Upper lobe of right lung (tissue), 1 donor: ENCODE results near the gene ABT1. TPM values are rescaled to one million over a fixed set of nuclear protein-coding genes. Genes with fewer than 3 reads are reported as not detected.

Source experiments
- ATAC-seq: fragments of 200-7000 bp; cut with Tn5 transposase; one replicate; pipeline ENCODE4 v1.9.1; 2020; ENCODE audit warnings: mild to moderate bottlenecking, moderate library complexity
- DNase-seq: peaks from one replicate; pipeline ENCODE4 v3.0.0-alpha.2; 2020
- H3K27ac ChIP-seq: fragments of 200-600 bp; one replicate; pipeline ENCODE4 v1.8.0; 2022
- H3K27me3 ChIP-seq: fragments of 200-600 bp; one replicate; pipeline ENCODE4 v1.8.0; 2022; ENCODE audit warnings: mild to moderate bottlenecking
- H3K36me3 ChIP-seq: fragments of 200-600 bp; one replicate; pipeline ENCODE4 v1.8.0; 2022
- H3K4me1 ChIP-seq: fragments of 200-600 bp; one replicate; pipeline ENCODE4 v1.8.0; 2022
- H3K4me3 ChIP-seq: fragments of 200-600 bp; one replicate; pipeline ENCODE4 v1.8.0; 2022; ENCODE audit warnings: mild to moderate bottlenecking
- H3K9me3 ChIP-seq: fragments of 200-600 bp; one replicate; pipeline ENCODE4 v1.8.0; 2022
- intact Hi-C: fragments of 100-400 bp; cut with DNase I; formaldehyde crosslinking; loops from one replicate; pipeline ENCODE4 v1.11.0; 2022
- total RNA-seq: library from RNA; stranded (reverse); fragmentation: NEBNext Ultra II Directional; extraction: Animal tissue kit (Norgen Biotek cat#: 25700); gene quantifications from one replicate; pipeline ENCODE4 v1.2.1, GENCODE V29; 2021
- TF ChIP-seq, protein P1 (sequence below): fragments of 200-600 bp; IDR thresholded peaks from one replicate; pipeline ENCODE4 v1.8.0; 2022; ENCODE audit warnings: antibody characterized with exemption
- donor health status: DM: no; HTN: yes; CAD: no; lungs with severe emphysema.

Gene ABT1
- total RNA-seq, 1 donor from 2014 or later: 14.4 TPM

DNA sequence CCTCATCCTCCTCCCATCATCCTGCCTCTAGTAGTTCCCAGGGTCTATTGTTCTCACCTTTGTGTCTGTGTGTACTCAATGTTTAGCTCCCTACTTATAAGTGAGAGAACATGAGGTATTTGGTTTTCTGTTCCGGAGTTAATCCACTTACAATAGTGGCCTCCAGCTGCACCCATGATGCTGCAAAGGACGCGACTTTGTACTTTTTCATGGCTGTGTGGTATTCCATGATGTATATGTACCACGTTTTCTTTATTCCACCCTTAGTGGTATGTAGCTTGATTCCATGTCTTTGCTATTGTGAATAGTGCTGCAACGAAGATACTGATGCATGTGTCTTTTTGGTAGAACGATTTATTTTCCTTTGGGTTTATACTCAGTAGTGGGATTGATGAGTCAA lies 18.5 kb upstream of the ABT1 start:
- TF ChIP-seq, protein P1, sequence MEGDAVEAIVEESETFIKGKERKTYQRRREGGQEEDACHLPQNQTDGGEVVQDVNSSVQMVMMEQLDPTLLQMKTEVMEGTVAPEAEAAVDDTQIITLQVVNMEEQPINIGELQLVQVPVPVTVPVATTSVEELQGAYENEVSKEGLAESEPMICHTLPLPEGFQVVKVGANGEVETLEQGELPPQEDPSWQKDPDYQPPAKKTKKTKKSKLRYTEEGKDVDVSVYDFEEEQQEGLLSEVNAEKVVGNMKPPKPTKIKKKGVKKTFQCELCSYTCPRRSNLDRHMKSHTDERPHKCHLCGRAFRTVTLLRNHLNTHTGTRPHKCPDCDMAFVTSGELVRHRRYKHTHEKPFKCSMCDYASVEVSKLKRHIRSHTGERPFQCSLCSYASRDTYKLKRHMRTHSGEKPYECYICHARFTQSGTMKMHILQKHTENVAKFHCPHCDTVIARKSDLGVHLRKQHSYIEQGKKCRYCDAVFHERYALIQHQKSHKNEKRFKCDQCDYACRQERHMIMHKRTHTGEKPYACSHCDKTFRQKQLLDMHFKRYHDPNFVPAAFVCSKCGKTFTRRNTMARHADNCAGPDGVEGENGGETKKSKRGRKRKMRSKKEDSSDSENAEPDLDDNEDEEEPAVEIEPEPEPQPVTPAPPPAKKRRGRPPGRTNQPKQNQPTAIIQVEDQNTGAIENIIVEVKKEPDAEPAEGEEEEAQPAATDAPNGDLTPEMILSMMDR: no peak
- H3K36me3 ChIP-seq: no peaks in the 10 kb centered on the region
- peaks cover 35% of the 10 kb centered on the region for H3K27me3 ChIP-seq
- H3K9me3 ChIP-seq: no peaks in the 10 kb centered on the region
- H3K4me3 ChIP-seq: no peak overlapping the region
- no peak overlapping the region for H3K27ac ChIP-seq
- ATAC-seq (no peak), DNase-seq (no peak)
- H3K4me1 ChIP-seq: no peaks in the 10 kb centered on the region
- intact Hi-C loops: loop anchor here (10.0 kb wide), 1 partner anchor 243 kb away; no protein-coding TSS in a partner anchor

DNA sequence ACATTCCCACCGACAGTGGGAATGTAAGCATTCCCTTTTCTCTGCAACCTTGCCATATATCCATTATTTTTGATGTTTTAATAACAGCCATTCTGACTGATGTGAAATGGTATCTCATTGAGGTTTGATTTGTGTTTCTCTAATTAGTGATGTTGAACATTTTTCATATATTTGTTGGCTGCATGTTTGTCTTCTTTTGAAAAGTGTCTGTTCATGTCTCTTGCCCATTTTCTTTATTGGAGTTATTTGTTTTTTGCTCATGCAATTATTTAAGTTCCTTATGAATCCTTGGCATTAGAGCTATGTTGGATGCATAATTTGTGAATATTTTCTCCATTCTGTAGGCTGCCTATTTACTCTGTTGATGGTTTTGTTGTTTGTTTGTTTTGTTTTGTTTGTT lies 18.0 kb upstream of the ABT1 start:
- Histone ChIP-seq H3K36me3 (no peaks in the 10 kb centered on the region), H3K4me1 (no peaks in the 10 kb centered on the region), H3K9me3 (no peaks in the 10 kb centered on the region), H3K27ac (no peak overlapping the region), H3K4me3 (no peak overlapping the region), H3K27me3 (peaks cover 38% of the 10 kb centered on the region)
- DNase-seq (no peak), ATAC-seq (no peak)
- TF ChIP-seq, protein P1: no peak
- intact Hi-C loops: loop anchor here (10.0 kb wide), 1 partner anchor 244 kb away; no protein-coding TSS in a partner anchor

DNA sequence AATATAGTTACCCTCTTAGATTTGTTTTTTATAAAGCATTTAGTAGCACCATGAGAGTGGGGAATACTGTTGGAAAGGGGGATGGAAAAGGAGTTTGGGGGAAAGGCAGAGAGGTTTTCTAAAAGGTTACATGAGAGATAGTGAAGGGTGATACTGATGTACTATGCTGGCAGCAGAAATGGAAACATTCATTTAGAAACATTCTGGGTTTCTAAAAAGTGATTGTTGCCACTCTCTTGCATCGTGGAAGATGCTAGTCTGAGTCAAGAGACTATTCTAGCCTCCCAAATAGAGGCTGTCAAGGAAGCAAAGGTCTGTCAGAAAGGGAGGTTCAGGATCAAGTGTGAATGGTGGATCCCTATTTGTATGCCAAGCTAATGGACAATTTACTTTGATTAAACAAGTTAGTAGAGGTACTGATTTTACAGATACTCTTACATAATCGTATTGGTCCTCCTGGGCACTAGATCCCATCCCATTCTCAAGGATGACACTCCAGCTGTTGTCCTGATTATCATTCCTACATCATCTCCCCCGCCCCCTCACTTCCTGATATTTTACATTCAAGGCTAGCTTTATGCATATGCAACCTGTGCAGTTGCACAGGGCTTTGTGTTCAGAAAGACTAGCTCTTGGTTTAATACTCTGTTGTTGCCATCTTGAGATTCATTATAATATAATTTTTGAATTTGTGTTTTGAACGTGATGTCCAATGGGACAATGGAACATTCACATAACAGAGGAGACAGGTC lies 15.4 kb upstream of the ABT1 start:
- TF ChIP-seq, protein P1: no peak
- ATAC-seq (no peak), DNase-seq (no peak)
- H3K27me3 ChIP-seq: peaks cover 41% of the 10 kb centered on the region
- H3K4me1 ChIP-seq: no peaks in the 10 kb centered on the region
- H3K27ac ChIP-seq: no peak overlapping the region
- intact Hi-C loops: no loop called here
- H3K4me3 ChIP-seq: no peak overlapping the region
- no peaks in the 10 kb centered on the region for H3K36me3 ChIP-seq
- H3K9me3 ChIP-seq: no peaks in the 10 kb centered on the region

DNA sequence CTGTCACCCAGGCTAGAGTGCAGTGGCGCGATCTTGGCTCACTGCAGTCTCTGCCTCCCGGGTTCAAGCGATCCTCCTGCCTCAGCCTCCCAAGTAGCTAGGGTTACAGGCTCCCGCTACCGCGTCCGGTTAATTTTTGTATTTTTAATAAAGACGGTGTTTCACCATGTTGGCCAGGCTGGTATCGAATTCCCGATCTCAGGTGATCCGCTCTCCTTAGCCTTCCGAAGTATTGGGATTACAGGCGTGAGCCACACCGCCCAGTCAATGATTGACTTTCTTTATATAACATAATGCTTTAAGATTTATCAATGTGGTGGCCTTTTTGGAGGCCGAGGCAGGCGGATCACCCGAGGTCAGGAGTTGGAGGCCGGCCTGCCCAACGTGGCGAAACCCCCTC lies 7.8 kb upstream of the ABT1 start:
- DNase-seq (no peak), ATAC-seq (no peak)
- Histone ChIP-seq H3K9me3 (no peaks in the 10 kb centered on the region), H3K27ac (no peak overlapping the region), H3K4me3 (no peak overlapping the region), H3K4me1 (no peaks in the 10 kb centered on the region), H3K27me3 (peaks cover 39% of the 10 kb centered on the region), H3K36me3 (no peaks in the 10 kb centered on the region)
- TF ChIP-seq, protein P1: no peak
- intact Hi-C loops: no loop called here

DNA sequence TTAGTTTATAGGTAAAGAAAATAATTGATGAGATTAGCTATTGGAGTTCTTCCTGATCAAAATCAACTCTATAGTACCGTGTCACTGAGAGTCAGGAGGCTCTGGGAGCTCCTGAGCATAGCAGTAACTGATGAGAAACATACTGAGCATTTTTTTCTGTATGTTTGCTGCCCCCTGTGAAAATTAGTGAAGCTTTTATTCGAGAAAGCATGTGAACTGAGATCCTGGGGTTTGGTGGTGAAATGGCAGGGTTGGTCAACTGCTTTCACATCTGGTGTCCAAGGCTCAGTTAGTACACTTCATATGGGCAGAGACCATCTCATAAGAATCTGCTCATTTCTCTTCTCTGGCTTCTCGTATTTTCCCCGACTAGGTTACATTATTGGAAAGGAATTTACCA lies 4.1 kb upstream of the ABT1 start:
- Histone ChIP-seq H3K4me1 (peaks cover 7% of the 10 kb centered on the region), H3K36me3 (no peaks in the 10 kb centered on the region), H3K27ac (no peak overlapping the region), H3K4me3 (no peak overlapping the region), H3K27me3 (peaks cover 26% of the 10 kb centered on the region), H3K9me3 (no peaks in the 10 kb centered on the region)
- ATAC-seq: no peak
- TF ChIP-seq, protein P1: no peak
- no peak for DNase-seq
- intact Hi-C loops: no loop called here
